HEK293T (cell line): ENCODE data around the gene SNAI3.

ENCODE experiments used
- BHLHE40 ChIP-seq: fragments of 450-650 bp; IDR thresholded peaks from 2 replicates; pipeline ENCODE4 v1.6.1; 2016; ENCODE audit warnings: mild to moderate bottlenecking, moderate library complexity, borderline replicate concordance
- CTBP1 ChIP-seq: fragments of 450-650 bp; IDR thresholded peaks from 2 replicates; pipeline ENCODE4 v1.6.1; 2016; ENCODE audit warnings: borderline replicate concordance
- ELF4 ChIP-seq: fragments of 450-650 bp; IDR thresholded peaks from 2 replicates; pipeline ENCODE4 v1.6.1; 2017; ENCODE audit warnings: antibody characterized with exemption
- SUZ12 ChIP-seq: fragments of 450-650 bp; IDR thresholded peaks from 2 replicates; pipeline ENCODE4 v1.6.1; 2016; ENCODE audit warnings: mild to moderate bottlenecking
- ZNF384 ChIP-seq: fragments of 450-650 bp; IDR thresholded peaks from 2 replicates; pipeline ENCODE4 v1.6.1; 2016
- TF ChIP-seq, protein P1 (sequence below): fragments of 450-650 bp; IDR thresholded peaks from 2 replicates; pipeline ENCODE4 v1.6.1; 2016

DNA sequence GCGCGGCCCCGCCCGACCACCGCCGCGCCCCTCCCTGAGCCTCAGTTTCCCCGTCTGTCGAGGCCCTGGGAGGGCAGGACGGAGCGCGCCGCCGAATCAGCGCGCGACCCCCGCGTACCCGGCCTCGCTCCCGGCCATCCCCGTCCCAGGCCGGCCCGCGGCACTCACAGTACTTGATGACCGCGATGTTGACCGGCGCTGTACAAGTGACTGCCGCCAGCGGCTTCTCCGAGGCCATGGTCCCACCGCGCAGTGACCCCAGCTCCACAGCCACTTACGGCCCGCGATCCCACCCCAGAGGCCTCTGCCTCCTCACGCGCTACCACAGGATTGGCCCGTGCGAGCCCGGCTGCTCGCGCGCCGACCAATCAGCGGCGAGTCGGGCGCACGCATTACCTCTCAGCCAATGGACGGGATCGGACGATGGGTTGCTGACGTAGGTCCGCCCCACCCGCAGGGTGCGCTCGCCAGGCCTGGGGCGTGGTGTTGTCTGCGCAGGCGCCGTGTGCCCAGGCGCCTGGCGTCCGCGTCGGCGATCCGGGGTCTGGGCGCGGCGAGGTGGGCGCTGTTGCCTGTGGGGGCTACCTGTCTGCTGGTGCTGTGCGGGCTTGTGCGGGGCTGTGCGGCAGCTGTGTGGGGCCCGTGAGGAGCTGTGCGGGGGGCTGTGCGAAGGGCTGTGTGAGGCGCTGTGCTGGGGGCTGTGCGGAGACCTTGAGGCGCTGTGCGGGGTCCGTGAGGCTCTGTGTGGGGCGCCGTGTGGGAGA, 23.3 kb downstream of the SNAI3 start, which contains the start of gene MVD:
- TF ChIP-seq ELF4 = no peak
- no peak for TF ChIP-seq CTBP1
- no peak for TF ChIP-seq ZNF384
- TF ChIP-seq, protein P1, sequence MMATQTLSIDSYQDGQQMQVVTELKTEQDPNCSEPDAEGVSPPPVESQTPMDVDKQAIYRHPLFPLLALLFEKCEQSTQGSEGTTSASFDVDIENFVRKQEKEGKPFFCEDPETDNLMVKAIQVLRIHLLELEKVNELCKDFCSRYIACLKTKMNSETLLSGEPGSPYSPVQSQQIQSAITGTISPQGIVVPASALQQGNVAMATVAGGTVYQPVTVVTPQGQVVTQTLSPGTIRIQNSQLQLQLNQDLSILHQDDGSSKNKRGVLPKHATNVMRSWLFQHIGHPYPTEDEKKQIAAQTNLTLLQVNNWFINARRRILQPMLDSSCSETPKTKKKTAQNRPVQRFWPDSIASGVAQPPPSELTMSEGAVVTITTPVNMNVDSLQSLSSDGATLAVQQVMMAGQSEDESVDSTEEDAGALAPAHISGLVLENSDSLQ = no peak
- no peak for TF ChIP-seq SUZ12
- TF ChIP-seq BHLHE40 = no peak
